ENCODE measurements around the gene KCNJ13. TPM values are rescaled to one million over a fixed set of nuclear protein-coding genes. Genes with fewer than 3 reads are reported as not detected.

Gene KCNJ13
- total and polyA plus RNA-seq, 4 donors, result 0.08 to 0.79 TPM; not detected in 2

DNA sequence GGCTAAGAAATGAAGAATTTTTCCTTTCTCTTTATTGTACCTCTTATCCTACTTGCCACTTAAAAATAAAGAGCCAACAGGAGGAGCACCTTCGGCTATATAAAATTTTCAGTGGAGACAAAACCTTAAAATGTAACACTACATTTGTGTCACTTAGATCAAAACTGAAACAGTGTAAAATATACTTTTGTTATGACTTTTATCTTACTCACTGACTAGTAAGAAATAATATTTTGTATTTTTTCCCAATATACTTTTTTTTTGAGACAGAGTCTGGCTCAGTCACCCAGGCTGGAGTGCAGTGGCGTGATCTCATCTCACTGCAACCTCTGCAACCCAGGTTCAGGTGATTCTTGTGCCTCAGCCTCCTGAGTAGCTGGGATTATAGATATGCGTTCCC, 28.3 kb downstream of the KCNJ13 start (continued):
- no peak for TF ChIP-seq HNF4A (conservative IDR thresholded peaks at IDR 0.05)
- no peak for TF ChIP-seq GABPA (IDR thresholded peaks at IDR 0.05 in 1 of 2, conservative IDR thresholded peaks at IDR 0.05 in 1 of 2)
- TF ChIP-seq RAD21 (IDR thresholded peaks at IDR 0.05), result no peak

DNA sequence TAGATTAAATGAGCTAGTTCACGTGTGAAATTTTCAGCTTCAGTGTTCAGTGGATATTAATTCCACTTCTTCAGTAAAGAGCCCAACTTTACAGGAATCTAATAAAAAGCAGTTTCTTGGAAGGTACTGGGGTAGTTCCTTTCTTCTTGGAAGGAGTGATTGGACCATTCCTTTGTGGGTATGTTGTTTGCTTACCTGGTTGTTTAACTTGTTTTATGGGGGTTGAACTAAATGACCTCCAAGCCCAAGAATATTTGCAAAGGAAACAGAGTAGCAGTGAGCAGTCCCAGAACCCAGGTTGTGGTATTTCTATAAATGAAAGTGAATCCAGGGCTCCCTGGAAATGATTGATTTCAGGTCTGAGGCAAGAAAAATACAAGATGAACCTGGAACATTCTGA, 31.4 kb downstream of the KCNJ13 start:
- H3K27me3 ChIP-seq (ENCODE audit: control insufficient read depth in 4 of 4, insufficient read depth in 4 of 4, low read length in 3 of 4), result no peaks in the 10 kb centered on the region
- no peak overlapping the region for H3K4me3 ChIP-seq (ENCODE audit: low read depth in 1 of 3, low read length in 3 of 3)
- WGBS, result 93% methylated on average over 1 of the region's 1 CpG
- no peak for DNase-seq (ENCODE audit: low spot score)
- H3K9ac ChIP-seq (ENCODE audit: low read depth in 1 of 2, low read length in 2 of 2), result no peak overlapping the region
- H3K4me1 ChIP-seq (ENCODE audit: control insufficient read depth in 4 of 4, insufficient read depth in 4 of 4, low read length in 3 of 4), result no peaks in the 10 kb centered on the region
- H3K27ac ChIP-seq (ENCODE audit: low read depth in 1 of 2, low read length in 2 of 2), result no peak overlapping the region
- no peak for TF ChIP-seq TAF1 (conservative IDR thresholded peaks at IDR 0.05)
- no peak for TF ChIP-seq RXRA (IDR thresholded peaks at IDR 0.05)
- TF ChIP-seq HNF4A (conservative IDR thresholded peaks at IDR 0.05), result no peak
- TF ChIP-seq, protein P1, sequence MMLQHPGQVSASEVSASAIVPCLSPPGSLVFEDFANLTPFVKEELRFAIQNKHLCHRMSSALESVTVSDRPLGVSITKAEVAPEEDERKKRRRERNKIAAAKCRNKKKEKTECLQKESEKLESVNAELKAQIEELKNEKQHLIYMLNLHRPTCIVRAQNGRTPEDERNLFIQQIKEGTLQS (IDR thresholded peaks at IDR 0.05), result no peak
- no peak for TF ChIP-seq SP1 (IDR thresholded peaks at IDR 0.05)
- no peak for TF ChIP-seq FOXA2 (IDR thresholded peaks at IDR 0.05)
- TF ChIP-seq, protein P2, sequence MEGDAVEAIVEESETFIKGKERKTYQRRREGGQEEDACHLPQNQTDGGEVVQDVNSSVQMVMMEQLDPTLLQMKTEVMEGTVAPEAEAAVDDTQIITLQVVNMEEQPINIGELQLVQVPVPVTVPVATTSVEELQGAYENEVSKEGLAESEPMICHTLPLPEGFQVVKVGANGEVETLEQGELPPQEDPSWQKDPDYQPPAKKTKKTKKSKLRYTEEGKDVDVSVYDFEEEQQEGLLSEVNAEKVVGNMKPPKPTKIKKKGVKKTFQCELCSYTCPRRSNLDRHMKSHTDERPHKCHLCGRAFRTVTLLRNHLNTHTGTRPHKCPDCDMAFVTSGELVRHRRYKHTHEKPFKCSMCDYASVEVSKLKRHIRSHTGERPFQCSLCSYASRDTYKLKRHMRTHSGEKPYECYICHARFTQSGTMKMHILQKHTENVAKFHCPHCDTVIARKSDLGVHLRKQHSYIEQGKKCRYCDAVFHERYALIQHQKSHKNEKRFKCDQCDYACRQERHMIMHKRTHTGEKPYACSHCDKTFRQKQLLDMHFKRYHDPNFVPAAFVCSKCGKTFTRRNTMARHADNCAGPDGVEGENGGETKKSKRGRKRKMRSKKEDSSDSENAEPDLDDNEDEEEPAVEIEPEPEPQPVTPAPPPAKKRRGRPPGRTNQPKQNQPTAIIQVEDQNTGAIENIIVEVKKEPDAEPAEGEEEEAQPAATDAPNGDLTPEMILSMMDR (IDR thresholded peaks at IDR 0.05; ENCODE audit: low read depth, low read length, missing input control), result no peak
- no peak for TF ChIP-seq HNF4G (IDR thresholded peaks at IDR 0.05)
- no peak for TF ChIP-seq GABPA (IDR thresholded peaks at IDR 0.05 in 1 of 2, conservative IDR thresholded peaks at IDR 0.05 in 1 of 2)
- no peak for TF ChIP-seq RAD21 (IDR thresholded peaks at IDR 0.05)
- TF ChIP-seq YY1 (IDR thresholded peaks at IDR 0.05), result no peak
- H3K36me3 ChIP-seq (ENCODE audit: control insufficient read depth in 4 of 4, insufficient read depth in 3 of 4, low read depth in 1 of 4, low read length in 3 of 4), result peaks cover 1 to 25% (median 19%) of the 10 kb centered on the region in 4 donors
- no peaks in the 10 kb centered on the region for H3K9me3 ChIP-seq (ENCODE audit: control insufficient read depth in 4 of 4, low read length in 3 of 4)

DNA sequence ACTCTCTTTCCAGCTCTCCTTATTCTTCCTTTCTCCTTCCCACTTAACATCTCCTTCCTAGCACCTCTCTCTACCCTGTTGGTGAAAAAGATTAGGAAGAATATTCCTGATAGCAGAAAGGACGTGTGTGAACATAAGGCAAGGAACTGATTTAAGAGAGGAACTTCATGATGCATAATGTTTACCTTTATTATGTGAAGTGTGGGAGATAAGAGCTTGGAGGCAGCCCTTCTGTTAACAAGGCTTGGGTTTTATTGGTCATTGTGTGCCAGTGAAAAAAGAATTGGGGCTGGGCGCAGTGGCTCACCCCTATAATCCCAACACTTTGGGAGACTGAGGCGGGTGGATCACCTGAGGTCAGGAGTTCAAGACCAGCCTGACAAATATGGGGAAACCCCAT, 34.4 kb downstream of the KCNJ13 start:
- H3K9ac ChIP-seq (ENCODE audit: low read depth in 1 of 2, low read length in 2 of 2), result no peak overlapping the region
- DNase-seq (ENCODE audit: low spot score), result no peak
- no peak overlapping the region for H3K27ac ChIP-seq (ENCODE audit: low read depth in 1 of 2, low read length in 2 of 2)
- H3K27me3 ChIP-seq (ENCODE audit: control insufficient read depth in 4 of 4, insufficient read depth in 4 of 4, low read length in 3 of 4), result no peaks in the 10 kb centered on the region
- no peaks in the 10 kb centered on the region for H3K4me1 ChIP-seq (ENCODE audit: control insufficient read depth in 4 of 4, insufficient read depth in 4 of 4, low read length in 3 of 4)
- peaks cover 6 to 12% (median 8%) of the 10 kb centered on the region in 4 donors for H3K36me3 ChIP-seq (ENCODE audit: control insufficient read depth in 4 of 4, insufficient read depth in 3 of 4, low read depth in 1 of 4, low read length in 3 of 4)
- H3K9me3 ChIP-seq (ENCODE audit: control insufficient read depth in 4 of 4, low read length in 3 of 4), result no peaks in the 10 kb centered on the region
- no peak overlapping the region for H3K4me3 ChIP-seq (ENCODE audit: low read depth in 1 of 3, low read length in 3 of 3)
- 89% methylated on average over 3 of the region's 3 CpGs for WGBS
- TF ChIP-seq GABPA (IDR thresholded peaks at IDR 0.05 in 1 of 2, conservative IDR thresholded peaks at IDR 0.05 in 1 of 2) (no peak), EGR1 (IDR thresholded peaks at IDR 0.05; ENCODE audit: low read depth in 2 of 2) (no peak)
- TF ChIP-seq, protein P3, sequence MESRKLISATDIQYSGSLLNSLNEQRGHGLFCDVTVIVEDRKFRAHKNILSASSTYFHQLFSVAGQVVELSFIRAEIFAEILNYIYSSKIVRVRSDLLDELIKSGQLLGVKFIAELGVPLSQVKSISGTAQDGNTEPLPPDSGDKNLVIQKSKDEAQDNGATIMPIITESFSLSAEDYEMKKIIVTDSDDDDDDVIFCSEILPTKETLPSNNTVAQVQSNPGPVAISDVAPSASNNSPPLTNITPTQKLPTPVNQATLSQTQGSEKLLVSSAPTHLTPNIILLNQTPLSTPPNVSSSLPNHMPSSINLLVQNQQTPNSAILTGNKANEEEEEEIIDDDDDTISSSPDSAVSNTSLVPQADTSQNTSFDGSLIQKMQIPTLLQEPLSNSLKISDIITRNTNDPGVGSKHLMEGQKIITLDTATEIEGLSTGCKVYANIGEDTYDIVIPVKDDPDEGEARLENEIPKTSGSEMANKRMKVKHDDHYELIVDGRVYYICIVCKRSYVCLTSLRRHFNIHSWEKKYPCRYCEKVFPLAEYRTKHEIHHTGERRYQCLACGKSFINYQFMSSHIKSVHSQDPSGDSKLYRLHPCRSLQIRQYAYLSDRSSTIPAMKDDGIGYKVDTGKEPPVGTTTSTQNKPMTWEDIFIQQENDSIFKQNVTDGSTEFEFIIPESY (IDR thresholded peaks at IDR 0.05), result no peak
